Lower leg skin (tissue), 3 donors: Measurements from ENCODE around the gene HLA-B.

ENCODE experiments used
- CTCF ChIP-seq, 3 donors: fragments of 450-650 bp; IDR thresholded peaks; one replicate each; pipeline ENCODE4 v1.5.1; 2016; ENCODE audit warnings: antibody characterized with exemption in 3 of 3, mild to moderate bottlenecking in 3 of 3, moderate library complexity in 2 of 3
- POLR2A ChIP-seq, 2 donors: fragments of 450-650 bp; IDR thresholded peaks; one replicate each; pipeline ENCODE4 v1.6.1; 2016 to 2017; ENCODE audit warnings: antibody characterized with exemption in 2 of 2, mild to moderate bottlenecking in 1 of 2, moderate library complexity in 1 of 2

GRCh38 chr6:31405996-31406395 lies 49.0 kb upstream of the HLA-B start:
- TF ChIP-seq POLR2A (IDR thresholded peaks at IDR 0.05): no peak
- TF ChIP-seq CTCF (IDR thresholded peaks at IDR 0.05): no peak
